Stimulated activated CD4-positive, alpha-beta T cell treated with anti-CD3 and anti-CD28 coated beads, Interleukin-1b, Interleukin-23, amount 100 ng/mL, for 24 hours (primary cell): Measurements from ENCODE around the gene SNRNP25.
"Not testable (repeated sequence)": the region's sequence is repeated elsewhere in the genome, so short reads cannot be mapped to it uniquely, and the experiment has no call there.

ENCODE experiments used
- DNase-seq, 4 experiments: peaks; one replicate each; pipeline ENCODE4 v3.0.0-alpha.2; 2020; ENCODE audit warnings: low read depth in 4 of 4, low spot score in 1 of 4

SNRNP25 gene

DNA sequence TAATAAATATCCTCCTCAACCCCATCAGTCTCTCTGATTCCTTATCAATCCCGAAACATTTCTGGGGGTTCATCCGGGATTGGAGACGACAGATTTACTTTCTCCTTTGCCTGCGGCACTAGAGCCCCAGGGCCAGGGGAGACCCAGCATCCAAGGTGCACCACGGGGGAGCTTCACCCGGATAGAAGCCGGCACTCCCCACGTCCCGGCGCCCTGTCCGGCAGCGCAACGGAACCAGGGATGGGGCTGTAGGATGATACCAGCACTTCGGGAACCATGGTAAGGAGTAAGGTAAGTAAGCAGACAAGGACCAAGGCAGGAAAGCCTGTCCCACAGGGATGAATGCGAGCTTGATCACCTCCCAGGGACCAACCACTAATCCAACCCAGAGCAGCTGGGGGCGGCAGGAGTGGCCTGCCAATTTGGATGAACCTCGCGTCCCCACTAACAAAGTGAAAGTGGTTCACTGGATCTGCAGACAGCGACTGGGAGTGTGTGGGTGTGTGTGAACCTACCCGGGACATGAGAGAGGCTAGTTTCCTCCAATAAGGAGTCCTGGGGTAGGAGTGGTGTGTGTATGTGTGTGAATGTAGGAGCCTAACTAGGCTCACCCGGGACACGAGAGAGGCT lies 12.1 kb upstream of the SNRNP25 start:
- no peak for DNase-seq

DNA sequence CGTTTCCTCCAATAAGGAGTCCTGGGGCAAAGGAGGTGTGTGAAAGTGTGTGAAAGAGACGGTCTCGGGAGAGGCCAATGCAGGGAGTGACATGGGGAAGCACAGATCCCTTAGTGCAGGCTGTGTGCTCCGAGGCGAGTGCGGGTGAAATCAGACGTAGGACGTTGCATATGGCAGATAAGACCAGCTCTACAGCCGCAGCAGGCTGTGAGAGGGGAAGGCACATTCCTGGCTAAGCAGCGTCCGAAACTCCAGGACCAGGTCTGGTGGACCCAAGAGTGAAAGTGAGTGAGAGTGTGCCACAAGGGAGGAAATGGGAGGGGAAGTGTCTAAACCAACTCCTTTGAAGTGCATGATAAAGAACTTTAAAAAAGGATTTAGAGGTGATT lies 11.6 kb upstream of the SNRNP25 start:
- no peak for DNase-seq

- DNase-seq = no peak
Measured at GRCh38 chr16:42691-43090, 10.9 kb upstream of the SNRNP25 start.

- no peak for DNase-seq
Measured at GRCh38 chr16:43294-43693, 10.3 kb upstream of the SNRNP25 start.

DNA sequence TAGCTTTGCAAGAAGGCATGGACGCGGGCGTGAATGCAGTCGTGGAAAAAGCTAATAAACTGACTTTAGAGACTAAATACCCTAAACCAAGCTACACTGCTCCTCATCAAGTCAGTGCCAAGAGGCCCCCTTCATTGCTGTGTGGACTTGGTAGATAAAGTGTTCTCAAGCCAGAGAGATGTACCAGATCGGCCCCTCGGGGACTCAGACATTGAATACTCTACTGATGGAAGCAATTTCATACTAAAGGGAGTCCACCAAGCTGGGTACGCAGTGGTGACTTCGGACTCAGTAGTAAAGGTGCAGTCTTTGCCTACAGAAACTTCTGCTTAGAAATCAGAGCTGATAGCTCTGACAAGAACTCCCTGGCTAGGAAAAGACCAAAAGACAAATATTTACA lies 9.0 kb upstream of the SNRNP25 start:
- no peak for DNase-seq

DNA sequence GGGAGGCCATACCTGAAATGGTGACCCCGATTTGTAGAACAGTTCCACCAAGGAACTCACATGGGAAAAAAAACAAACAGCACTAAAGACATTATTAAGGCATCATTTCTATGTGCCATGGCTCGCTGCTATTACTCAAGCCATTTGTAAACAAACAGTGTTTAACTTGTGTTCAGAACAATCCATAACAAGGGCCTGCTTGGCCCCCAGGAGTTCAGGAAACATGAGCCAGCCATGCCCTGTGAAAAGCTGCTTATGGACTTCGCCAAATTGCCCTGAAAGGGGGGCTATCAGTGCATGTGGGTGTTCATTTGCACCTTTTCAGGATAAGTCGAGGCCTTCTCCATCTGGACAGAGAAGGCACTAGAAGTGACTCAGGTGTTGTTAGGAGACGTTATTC lies 8.2 kb upstream of the SNRNP25 start:
- no peak for DNase-seq

DNA sequence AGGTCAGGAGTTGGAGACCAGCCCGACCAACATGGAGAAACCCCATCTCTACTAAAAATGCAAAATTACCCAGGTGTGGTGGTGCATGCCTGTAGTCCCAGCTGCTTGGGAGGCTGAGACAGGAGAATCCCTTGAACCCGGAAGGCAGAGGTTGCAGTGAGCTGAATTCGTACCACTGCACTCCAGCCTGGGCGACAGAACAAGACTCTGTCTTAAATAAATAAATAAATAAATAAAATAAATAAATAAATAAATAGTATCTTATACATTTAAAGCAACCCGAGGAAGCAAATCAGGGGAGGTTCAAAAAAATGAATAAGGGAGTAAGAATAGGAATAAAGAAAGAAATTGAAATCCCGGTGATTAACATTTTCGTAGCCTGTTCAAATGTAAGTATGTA lies 7.1 kb upstream of the SNRNP25 start:
- not testable (repeated sequence) for DNase-seq

DNA sequence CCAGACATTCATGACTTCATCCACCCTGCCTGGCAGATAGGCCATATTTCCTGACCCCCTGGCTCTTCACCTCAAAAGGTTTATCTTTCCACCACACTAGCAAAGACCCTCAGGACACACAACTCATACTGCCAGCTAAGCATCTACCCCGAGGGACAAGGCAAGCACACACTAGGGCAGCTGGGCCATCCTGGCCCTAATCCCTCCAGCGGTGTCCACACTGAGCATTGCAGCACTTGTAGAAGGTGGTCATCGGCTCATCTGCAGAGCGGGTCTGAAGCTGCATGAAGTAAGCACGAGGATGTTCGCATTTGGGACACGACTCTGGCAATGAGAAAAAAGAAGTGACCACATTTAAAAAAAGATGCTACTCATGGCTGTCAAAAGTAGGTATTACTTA lies 6.4 kb upstream of the SNRNP25 start:
- DNase-seq = no peak

GRCh38 chr16:50769-51591 lies 2.6 kb upstream of the SNRNP25 start:
- DNase-seq = no peak

GRCh38 chr16:54237-54581 lies 581 bp downstream of the SNRNP25 start:
- DNase-seq = no peak

DNA sequence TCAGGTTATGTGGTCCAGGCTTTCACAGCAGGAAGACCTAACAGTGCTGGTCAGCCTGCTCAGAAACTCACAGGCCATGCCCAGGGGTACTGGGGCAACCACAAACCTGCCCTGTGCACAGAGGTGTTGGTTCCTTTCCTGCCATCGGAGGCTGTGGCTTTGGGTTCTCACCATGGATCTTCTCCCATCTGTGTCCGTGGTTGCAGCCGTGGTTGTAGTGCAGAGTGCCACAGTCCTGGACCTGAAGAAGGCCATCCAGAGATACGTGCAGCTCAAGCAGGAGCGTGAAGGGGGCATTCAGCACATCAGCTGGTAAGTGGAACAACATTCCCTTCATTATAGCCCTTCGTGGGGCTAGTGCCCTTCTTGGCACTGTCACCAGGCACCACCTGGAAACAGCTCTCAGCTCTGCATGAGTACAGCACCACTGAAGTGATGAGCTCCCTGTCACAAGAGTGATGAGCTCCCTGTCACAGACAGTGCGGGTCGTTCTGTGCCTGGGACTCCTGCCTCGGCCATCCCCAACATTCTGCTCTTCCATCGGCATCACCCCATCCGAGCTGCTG lies 2.0 kb downstream of the SNRNP25 start:
- DNase-seq = no peak

DNA sequence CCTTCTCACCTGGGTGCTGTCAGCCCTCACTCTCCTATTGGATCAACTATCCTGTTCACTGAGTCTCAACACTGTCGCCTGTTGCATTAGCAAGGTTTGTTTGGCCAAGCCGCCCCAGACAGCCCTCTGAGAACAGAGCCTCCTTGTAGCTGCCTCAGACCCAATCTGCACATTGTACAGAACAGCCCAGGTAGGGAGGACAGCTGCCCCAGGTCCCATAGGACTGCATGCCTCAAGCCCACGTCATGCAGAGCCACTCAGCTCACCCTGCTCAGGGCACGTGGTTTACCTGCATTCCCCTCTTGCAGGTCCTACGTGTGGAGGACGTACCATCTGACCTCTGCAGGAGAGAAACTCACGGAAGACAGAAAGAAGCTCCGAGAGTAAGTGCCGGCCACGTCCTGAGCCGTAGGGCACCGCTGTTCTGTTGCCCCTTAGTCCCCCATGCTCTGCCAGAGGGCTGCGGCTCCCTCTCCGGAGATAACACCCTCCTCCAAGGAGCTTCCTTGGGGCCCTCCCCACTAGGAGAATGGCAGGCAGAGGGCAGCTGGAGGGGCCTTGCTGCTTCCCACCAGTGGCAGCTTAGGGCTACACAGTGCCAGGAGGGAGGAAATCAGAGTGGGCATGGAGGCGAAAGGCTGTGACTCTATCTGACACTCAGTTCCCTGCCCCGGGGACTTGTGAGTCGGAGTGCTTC lies 2.8 kb downstream of the SNRNP25 start:
- no peak for DNase-seq

GRCh38 chr16:57711-58110 lies 4.1 kb downstream of the SNRNP25 start:
- DNase-seq = no peak

GRCh38 chr16:58491-59439 lies 5.1 kb downstream of the SNRNP25 start:
- DNase-seq = no peak

GRCh38 chr16:59440-60059 lies 5.9 kb downstream of the SNRNP25 start:
- DNase-seq = no peak

DNA sequence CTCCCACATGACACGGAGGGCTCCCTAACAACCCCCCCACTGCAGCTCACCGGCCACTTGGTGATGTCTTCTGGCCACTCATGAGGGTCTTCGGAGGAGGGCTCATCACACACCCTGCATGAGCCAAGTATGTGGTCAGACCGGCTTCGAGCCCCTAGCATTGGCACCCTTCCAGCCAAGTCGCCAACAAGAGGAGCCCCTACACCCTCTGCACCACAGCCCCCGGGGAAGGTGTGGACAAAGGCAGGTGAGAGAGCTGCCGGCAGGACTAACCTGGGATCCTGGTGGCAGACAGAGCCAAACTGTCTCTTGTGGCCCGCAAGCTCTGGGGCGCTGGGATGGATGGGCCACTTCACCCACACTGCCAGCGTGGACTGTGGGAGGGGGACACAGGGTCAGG lies 6.5 kb downstream of the SNRNP25 start:
- DNase-seq = no peak

GRCh38 chr16:60929-61878 lies 7.6 kb downstream of the SNRNP25 start:
- DNase-seq = no peak

DNA sequence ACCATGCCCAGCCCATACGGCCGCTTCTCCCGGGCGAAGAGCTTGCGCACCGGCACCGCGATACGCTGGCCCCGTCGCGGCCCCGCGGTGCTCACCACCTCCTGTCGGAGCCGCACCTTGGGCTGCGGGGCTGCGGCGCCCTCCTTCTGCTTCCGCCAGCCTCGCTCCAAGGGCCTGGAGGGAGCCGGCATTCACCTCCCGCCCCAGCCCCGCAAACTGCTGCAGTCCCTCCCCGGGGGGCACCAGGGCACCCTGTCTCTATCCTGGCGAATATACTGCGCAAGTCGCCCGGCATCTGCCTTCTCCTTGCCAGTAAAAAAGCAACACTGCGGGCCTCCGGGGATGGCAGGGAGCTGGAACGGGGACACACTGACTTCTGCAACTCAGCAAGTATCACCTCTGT lies 8.3 kb downstream of the SNRNP25 start:
- DNase-seq = no peak

DNA sequence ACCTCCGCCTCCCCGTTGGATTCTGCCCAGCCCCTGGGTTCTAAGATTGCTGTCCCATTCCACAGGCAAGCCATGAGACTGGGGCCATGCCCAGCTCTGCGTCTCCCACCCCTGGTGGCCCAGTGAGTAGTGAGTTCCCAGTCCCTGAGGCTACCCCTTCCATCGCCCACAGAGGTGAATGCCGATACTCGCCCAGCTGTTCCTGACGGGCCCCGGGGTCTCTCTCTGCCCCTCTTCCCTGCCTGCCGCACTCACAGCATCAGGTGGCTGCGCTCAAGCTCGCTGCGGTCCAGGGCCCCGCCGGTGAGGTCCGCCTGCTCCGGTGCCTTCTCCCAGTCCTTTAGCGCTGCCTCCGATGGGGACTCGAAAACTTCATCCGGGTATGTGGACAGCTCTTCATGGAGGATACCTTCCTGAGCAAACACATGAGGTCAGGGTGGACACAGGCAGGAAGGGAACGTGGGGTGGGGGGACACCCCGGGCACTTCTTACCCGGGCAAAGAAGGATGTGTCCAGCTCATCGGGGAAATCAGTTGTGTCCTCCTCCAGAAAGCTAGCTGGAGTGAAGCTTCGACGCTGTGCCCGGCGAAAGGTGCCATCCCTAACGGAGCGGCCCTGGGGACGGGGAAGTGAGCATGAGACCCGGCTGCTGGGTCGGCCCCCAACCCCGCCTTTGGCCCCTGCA lies 8.8 kb downstream of the SNRNP25 start:
- DNase-seq = no peak
